Thoracic aorta (tissue), 2 donors: ENCODE data around the gene RAB36. TPM values are rescaled to one million over a fixed set of nuclear protein-coding genes. Genes with fewer than 3 reads are reported as not detected.

Experiments used
- ATAC-seq: fragments of 150-250 bp; one replicate; pipeline ENCODE4 v1.8.0; 2017; ENCODE audit warnings: low read depth; ENCODE audit not compliant: insufficient number of reproducible peaks, low FRiP score
- DNase-seq: peaks from one replicate; pipeline ENCODE4 v3.0.0-alpha.2; 2020; ENCODE audit warnings: low spot score
- H3K27ac ChIP-seq, 2 donors: fragments of 200-600 bp; sonication (generic); 1 replicate in 1 of 2; 2 replicates in 1 of 2; pipeline ENCODE4 v1.5.1; 2016; ENCODE audit warnings: mild to moderate bottlenecking in 2 of 2, moderate library complexity in 2 of 2
- H3K27me3 ChIP-seq: fragments of 200-600 bp; sonication (generic); replicated peaks from 2 replicates; pipeline ENCODE4 v1.6.0; 2016; ENCODE audit warnings: mild to moderate bottlenecking; ENCODE audit not compliant: insufficient read depth
- H3K36me3 ChIP-seq: fragments of 200-600 bp; sonication (generic); one replicate; pipeline ENCODE4 v1.5.1; 2016
- H3K4me1 ChIP-seq, 2 donors: fragments of 200-600 bp; sonication (generic); 1 replicate in 1 of 2; 2 replicates in 1 of 2; pipeline versions ENCODE4 v1.5.1 to v1.6.0; 2016; ENCODE audit warnings: low read depth in 2 of 2, mild to moderate bottlenecking in 1 of 2; ENCODE audit not compliant: control insufficient read depth in 1 of 2
- H3K4me3 ChIP-seq: fragments of 200-600 bp; sonication (generic); 2 replicates; pipeline ENCODE4 v1.5.1; 2016; ENCODE audit warnings: mild to moderate bottlenecking
- H3K9me3 ChIP-seq: fragments of 200-600 bp; sonication (generic); 2 replicates; pipeline ENCODE4 v1.5.1; 2016
- total RNA-seq, 2 donors: library from RNA; depleted of rRNA; stranded (reverse); fragments of >200 nt; gene quantifications; one replicate each; pipeline versions ENCODE4 v1.1.0 to v1.2.3, GENCODE V29; 2016
- TF ChIP-seq, protein P1 (sequence below): fragments of 200-600 bp; sonication (generic); IDR thresholded peaks from one replicate; pipeline ENCODE4 v1.5.1; 2019; ENCODE audit warnings: antibody characterized with exemption

The RAB36 gene
- total RNA-seq, 2 donors from 2014 or later = 3.5 to 4.5 TPM

DNA sequence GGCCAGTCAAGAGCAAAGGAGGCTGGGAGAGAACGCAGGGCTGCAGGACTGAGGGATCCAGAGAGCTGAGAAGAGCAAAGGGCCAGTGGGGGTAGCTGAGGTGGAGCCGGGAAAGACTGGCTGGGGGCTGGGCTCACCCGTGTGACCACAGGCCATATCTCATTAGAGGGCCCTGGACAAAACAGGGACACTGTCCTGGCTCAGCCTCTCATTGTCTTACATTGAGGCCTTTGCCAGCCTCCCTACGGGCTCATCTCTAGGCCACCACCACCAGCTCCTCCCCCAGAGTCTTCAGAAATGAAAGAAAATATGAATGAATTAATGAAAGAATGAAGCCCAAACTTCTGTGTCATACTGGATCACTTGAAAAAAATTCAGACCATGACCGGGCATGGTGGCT, 9.2 kb downstream of the RAB36 start:
- no peak for DNase-seq
- Histone ChIP-seq H3K4me1 (no peaks in the 10 kb centered on the region), H3K4me3 (no peak overlapping the region), H3K27me3 (no peaks in the 10 kb centered on the region), H3K27ac (no peak overlapping the region), H3K36me3 (no peaks in the 10 kb centered on the region), H3K9me3 (no peaks in the 10 kb centered on the region)
- TF ChIP-seq, protein P1, sequence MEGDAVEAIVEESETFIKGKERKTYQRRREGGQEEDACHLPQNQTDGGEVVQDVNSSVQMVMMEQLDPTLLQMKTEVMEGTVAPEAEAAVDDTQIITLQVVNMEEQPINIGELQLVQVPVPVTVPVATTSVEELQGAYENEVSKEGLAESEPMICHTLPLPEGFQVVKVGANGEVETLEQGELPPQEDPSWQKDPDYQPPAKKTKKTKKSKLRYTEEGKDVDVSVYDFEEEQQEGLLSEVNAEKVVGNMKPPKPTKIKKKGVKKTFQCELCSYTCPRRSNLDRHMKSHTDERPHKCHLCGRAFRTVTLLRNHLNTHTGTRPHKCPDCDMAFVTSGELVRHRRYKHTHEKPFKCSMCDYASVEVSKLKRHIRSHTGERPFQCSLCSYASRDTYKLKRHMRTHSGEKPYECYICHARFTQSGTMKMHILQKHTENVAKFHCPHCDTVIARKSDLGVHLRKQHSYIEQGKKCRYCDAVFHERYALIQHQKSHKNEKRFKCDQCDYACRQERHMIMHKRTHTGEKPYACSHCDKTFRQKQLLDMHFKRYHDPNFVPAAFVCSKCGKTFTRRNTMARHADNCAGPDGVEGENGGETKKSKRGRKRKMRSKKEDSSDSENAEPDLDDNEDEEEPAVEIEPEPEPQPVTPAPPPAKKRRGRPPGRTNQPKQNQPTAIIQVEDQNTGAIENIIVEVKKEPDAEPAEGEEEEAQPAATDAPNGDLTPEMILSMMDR = no peak
- ATAC-seq = no peak

DNA sequence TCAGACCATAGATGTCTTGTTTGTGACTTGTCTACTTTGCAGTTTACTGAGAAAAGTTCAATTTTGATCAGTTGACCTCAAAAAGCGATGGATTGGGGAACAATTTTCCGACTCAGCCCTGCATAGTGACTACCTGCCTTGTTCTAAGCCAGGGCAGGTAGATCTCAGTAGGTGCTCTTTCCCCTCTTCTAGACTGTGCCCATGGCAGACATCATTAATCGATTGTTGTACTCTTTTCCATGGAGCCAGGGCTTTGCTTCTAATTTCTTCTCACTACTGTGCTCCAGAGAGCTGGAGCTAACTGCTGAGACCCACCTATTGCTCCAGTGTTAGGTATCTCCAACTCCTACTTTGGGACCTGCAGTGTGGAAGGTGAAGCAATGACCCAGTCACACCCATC, 9.9 kb downstream of the RAB36 start:
- ATAC-seq (no peak), DNase-seq (no peak)

DNA sequence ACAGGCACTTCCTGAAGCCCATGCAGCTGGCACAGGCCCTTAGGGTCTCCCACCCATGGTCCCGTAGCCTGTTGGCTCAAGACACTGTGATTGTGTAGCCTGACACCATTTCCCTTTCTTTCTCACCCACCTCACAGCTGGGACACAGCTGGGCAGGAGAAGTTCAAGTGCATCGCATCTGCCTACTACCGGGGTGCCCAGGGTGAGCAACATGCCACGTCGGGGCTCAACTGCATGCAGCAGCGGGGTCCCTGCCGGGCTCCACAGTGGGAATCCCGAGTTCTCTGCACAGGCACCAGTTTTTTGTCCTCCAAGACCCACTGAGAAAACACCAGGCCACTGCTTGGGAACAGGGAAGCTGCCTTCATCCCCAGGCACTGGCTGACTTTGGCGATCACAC, 10.6 kb downstream of the RAB36 start:
- TF ChIP-seq, protein P1 = no peak
- H3K36me3 ChIP-seq = no peaks in the 10 kb centered on the region
- no peak overlapping the region for H3K4me3 ChIP-seq
- H3K9me3 ChIP-seq = no peaks in the 10 kb centered on the region
- ATAC-seq = no peak
- no peaks in the 10 kb centered on the region for H3K27me3 ChIP-seq
- DNase-seq = no peak
- H3K4me1 ChIP-seq = no peaks in the 10 kb centered on the region
- H3K27ac ChIP-seq = no peak overlapping the region

More for the DNA sequence above, 9.9 kb downstream of the RAB36 start:
- Histone ChIP-seq H3K4me1 (no peaks in the 10 kb centered on the region), H3K27me3 (no peaks in the 10 kb centered on the region), H3K36me3 (no peaks in the 10 kb centered on the region), H3K9me3 (no peaks in the 10 kb centered on the region), H3K4me3 (no peak overlapping the region), H3K27ac (no peak overlapping the region)
- TF ChIP-seq, protein P1 = no peak

DNA sequence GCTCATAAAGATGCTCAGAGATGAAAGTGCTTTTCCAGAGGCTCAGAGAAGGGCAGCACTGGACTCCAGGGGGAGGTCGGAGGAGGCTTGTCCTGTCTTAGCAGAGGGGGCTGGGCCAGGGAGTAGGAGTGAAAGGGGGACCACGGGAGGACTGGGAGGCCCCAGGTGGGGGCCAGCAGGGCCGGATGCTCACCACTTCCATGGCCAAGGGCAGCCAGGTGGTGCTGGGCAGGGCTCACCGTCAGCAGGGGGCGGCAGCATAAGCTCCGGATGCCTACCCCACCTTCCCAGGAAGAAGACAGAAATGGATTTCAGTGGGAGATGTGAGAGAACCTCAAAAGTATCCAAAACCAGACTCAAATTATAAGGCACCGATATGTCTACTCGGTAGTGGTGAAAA, 11.0 kb downstream of the RAB36 start:
- DNase-seq (no peak), ATAC-seq (no peak)
- TF ChIP-seq, protein P1 = no peak
- Histone ChIP-seq H3K4me1 (no peaks in the 10 kb centered on the region), H3K9me3 (no peaks in the 10 kb centered on the region), H3K27ac (no peak overlapping the region), H3K36me3 (no peaks in the 10 kb centered on the region), H3K27me3 (no peaks in the 10 kb centered on the region), H3K4me3 (no peak overlapping the region)

DNA sequence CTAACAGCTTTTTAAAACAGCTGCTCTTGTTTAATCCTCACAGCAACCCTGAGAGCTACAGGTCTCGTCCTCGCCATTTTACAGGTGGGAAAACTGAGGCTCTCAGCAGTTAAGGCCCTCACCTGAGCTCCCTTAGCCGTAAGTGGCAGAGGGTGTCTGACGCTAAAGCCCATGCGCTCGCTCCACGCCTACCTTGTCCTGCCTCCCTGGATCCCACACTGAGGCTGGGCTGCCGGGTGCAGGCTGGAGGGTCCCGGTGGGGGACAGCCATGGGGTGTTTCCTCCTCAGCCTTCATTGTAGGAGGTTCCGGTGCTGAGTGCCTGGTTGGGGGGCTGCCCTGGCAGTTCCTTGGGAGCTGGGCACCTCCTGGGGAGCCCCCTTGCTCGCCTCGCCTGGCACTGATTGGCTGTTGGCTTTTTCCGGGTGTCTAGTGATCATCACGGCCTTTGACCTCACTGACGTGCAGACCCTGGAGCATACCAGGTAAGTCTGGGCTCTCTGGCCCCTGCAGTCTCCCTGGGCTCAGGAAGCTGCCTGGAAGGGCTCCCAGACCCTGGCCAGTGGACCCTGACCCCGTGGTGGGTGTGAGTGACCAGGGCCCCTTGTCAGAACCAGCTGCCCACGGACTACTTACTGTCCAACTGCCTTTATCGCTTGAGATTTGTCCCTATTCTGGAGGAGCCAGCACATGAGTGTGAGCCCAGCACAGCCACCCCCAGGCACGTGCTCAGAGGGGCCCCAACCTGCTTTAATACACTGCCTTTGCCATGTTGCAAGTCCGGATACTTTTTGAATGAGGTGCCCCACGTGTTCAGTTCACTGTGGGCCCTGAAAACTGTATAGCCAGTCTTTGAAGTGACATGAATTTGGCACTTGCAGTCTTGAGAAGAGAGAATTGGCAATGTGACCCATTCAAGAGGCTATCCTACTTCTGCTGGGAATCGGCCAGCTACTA, 12.6 kb downstream of the RAB36 start:
- ATAC-seq = no peak

More for the DNA sequence above, 12.6 kb downstream of the RAB36 start:
- no peak overlapping the region for H3K4me3 ChIP-seq
- no peaks in the 10 kb centered on the region for H3K27me3 ChIP-seq
- H3K4me1 ChIP-seq = no peaks in the 10 kb centered on the region
- H3K9me3 ChIP-seq = no peaks in the 10 kb centered on the region
- H3K27ac ChIP-seq = no peak overlapping the region
- no peak for DNase-seq
- TF ChIP-seq, protein P1 = no peak
- H3K36me3 ChIP-seq = no peaks in the 10 kb centered on the region
